Fibroblast of mammary gland (primary cell): ENCODE results near the gene SCLT1.

ENCODE experiments used
- DNase-seq: peaks from one replicate; pipeline ENCODE4 v3.0.0-alpha.2; 2010; ENCODE audit warnings: low read depth
- H3K4me3 ChIP-seq: 2 replicates; pipeline ENCODE4 v1.5.1; 2011; ENCODE audit warnings: low read depth, mild to moderate bottlenecking, low read length, moderate library complexity; ENCODE audit not compliant: control insufficient read depth
- TF ChIP-seq, protein P1 (sequence below): conservative IDR thresholded peaks from 2 replicates; pipeline ENCODE4 v1.5.1; 2011; ENCODE audit warnings: low read depth, low read length, inconsistent platforms; ENCODE audit not compliant: control insufficient read depth, insufficient read depth

SCLT1 gene

DNA sequence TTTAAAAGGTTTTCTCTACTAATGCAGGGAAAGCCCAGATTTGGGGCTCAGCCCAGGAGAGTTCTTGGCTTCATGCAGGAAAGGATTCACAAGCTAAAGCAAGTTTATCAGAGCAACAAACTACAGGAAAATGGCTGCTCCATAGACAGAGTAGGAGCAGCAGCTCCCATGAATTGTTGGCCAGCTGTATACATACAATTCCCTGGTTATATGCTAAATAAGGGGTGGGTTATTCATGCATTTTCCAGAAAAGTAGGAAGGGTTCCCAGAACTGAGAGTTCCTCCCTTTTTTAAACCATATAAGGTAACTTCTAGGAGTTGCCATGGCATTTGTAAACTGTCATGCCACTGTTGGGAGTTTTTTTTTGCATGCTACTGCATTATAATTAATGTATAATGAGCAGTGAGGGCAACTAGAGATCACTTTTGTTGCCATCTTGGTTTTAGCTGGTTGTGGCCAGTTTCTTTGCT, 5.2 kb upstream of the SCLT1 start:
- TF ChIP-seq, protein P1, sequence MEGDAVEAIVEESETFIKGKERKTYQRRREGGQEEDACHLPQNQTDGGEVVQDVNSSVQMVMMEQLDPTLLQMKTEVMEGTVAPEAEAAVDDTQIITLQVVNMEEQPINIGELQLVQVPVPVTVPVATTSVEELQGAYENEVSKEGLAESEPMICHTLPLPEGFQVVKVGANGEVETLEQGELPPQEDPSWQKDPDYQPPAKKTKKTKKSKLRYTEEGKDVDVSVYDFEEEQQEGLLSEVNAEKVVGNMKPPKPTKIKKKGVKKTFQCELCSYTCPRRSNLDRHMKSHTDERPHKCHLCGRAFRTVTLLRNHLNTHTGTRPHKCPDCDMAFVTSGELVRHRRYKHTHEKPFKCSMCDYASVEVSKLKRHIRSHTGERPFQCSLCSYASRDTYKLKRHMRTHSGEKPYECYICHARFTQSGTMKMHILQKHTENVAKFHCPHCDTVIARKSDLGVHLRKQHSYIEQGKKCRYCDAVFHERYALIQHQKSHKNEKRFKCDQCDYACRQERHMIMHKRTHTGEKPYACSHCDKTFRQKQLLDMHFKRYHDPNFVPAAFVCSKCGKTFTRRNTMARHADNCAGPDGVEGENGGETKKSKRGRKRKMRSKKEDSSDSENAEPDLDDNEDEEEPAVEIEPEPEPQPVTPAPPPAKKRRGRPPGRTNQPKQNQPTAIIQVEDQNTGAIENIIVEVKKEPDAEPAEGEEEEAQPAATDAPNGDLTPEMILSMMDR: no peak
- no peak overlapping the region for H3K4me3 ChIP-seq
- DNase-seq: no peak

DNA sequence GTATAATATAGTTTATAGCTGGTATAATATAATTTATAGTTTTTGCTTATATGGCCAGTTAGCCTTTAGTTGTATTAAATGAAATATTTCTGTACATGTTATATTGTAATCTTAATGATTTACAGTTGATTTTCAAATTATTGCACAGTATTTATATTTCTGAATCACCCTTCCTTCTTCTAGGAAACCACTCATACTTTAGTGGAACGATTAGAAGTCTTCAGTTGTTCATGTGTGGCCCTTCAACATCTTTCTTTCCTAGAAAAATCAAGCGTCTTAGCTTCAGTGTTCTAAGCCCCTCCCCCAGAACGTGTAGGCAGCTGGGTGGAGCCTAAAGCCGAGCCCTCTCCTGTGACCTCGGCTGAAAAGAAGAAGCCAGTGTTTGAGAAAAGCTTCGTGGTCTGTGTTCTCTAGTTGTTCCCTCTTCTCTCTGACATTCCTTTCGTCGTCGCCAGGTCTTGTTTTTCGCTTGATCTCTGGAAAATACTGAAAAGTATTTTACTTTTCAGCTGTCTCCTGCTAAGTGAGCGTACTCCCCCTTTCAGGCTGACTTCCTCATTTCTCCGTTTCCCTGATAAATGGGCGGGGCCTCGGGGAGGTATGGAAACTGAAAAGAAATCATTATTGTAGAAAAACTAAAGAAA, 2.6 kb upstream of the SCLT1 start, which contains the start of gene C4orf33:
C4orf33 (plus strand) TSS at position 342 of the 644 bp plus-strand sequence. CDS start 6,459 bp downstream, outside the sequence.
- DNase-seq: peak; percentile 70
- H3K4me3 ChIP-seq: peak within 1 kb of the TSS; percentile 82
- TF ChIP-seq, protein P1: no peak

DNA sequence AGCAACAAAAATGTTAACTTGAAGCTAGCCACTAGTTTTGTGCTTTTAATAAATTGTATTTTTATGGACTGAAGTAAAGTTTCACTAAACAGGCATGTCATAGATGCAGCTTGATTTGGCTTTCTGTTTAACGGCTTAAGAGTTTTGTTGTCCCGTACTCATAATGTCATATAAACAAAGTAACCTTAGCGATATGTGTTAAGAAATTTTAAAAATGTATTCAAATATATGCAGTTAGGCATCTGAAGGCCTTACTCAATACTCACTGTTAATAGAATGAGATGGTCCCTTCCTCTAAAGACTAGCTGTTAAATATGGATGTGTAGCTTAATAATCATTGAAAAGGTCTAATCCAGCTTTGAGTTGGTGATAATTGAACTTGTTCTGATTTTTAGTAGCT, 1.0 kb upstream of the SCLT1 start:
- TF ChIP-seq, protein P1: no peak
- H3K4me3 ChIP-seq: peak overlapping the region; percentile 94
- no peak for DNase-seq

DNA sequence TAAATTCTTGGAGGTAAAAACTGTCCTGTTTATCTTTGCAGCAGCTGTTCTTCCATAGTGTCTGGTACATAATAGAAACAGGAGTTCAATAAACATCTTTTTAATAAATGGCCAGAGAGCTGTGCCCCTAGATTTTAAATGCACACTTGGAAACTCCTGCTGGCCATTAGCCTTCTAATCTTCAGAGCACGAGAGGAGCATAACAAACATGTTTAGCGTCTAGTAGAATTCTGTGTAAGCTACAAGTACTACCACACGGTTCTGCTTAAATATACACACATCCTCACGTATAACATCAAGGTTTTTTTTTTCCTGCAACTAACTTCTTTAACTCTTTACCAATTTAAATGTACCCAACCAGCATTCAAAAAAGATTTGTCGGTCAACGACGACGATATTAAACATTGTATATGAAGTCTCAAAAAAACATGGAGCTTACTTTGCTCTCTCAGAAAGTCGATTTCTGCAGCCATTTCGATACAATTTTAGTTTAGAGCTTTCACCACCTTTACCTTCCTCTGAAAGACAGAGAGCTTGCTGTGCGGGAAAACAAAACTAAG, 628 bp downstream of the SCLT1 start:
- DNase-seq: peak; percentile 30
- TF ChIP-seq, protein P1: no peak
- peak overlapping the region; percentile 94 for H3K4me3 ChIP-seq

DNA sequence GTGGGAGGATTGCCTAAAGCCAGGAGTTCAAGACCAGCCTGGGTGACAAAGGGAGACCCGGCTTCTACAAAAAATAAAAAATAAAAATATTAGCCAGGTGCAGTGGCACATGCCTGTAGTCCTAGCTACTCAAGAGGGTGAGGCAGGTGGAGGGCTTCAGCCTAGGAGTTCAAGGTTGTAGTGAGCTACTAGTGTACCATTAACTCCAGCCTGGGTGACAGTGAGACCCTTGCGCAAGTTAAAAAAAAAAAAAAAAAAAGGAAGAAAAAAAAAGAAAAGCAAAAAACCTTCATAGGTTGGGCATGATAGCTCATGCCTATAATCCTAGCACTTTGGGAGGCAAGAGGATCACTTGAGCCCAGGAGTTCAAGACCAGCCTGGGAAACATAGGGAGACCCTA, 5.8 kb downstream of the SCLT1 start:
- H3K4me3 ChIP-seq: no peak overlapping the region
- TF ChIP-seq, protein P1: no peak
- no peak for DNase-seq

DNA sequence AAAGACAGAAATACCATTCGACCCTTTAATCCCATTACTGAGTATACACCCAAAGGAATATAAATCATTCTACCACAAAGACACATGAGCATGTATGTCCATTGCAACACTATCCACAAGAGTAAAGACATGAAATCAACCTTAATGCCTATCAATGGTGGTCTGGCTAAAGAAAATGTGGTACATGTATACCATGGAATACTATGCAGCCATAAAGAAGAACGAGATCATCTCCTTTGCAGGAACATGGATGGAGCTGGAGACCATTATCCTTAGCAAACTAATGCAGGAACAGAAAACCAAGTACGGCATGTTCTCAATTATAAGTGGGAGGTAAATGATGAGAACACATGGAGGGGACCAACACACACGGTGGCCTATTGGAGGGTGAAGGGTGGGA, 7.9 kb downstream of the SCLT1 start:
- no peak overlapping the region for H3K4me3 ChIP-seq
- TF ChIP-seq, protein P1: no peak
- DNase-seq: no peak
